Sigmoid colon (tissue), 7 donors: ENCODE measurements around the gene ALG12. TPM values are rescaled to one million over a fixed set of nuclear protein-coding genes. Genes with fewer than 3 reads are reported as not detected.

Source experiments
- DNase-seq: peaks from one replicate; pipeline ENCODE4 v3.0.0-alpha.2; 2019
- H3K27ac ChIP-seq, 4 donors: fragments of 200-600 bp; sonication (generic); one replicate each; pipeline ENCODE4 v1.5.1; 2016 to 2019; ENCODE audit warnings: mild to moderate bottlenecking in 1 of 4
- H3K27me3 ChIP-seq, 3 donors: fragments of 200-600 bp; sonication (generic); one replicate each; pipeline ENCODE4 v1.5.1; 2019; ENCODE audit warnings: mild to moderate bottlenecking in 1 of 3
- H3K36me3 ChIP-seq, 4 donors: fragments of 200-600 bp; sonication (generic); one replicate each; pipeline ENCODE4 v1.5.1; 2016 to 2019
- H3K4me1 ChIP-seq, 4 donors: fragments of 200-600 bp; sonication (generic); one replicate each; pipeline ENCODE4 v1.5.1; 2017 to 2019
- H3K4me3 ChIP-seq, 4 donors: fragments of 200-600 bp; sonication (generic); one replicate each; pipeline ENCODE4 v1.5.1; 2017 to 2019; ENCODE audit warnings: mild to moderate bottlenecking in 2 of 4, moderate library complexity in 1 of 4
- H3K9me3 ChIP-seq, 4 donors: fragments of 200-600 bp in 3 of 4; sonication (generic) in 3 of 4; one replicate each; pipeline versions ENCODE4 v1.5.1 to v1.6.1; 2013 to 2019
- CTCF ChIP-seq, 4 experiments: fragments of 450-650 bp in 3 of 4; fragments of 200-600 bp in 1 of 4; IDR thresholded peaks; one replicate each; pipeline ENCODE4 v1.5.1; 2016 to 2019; ENCODE audit warnings: antibody characterized with exemption in 4 of 4, mild to moderate bottlenecking in 3 of 4, moderate library complexity in 2 of 4
- EP300 ChIP-seq, 4 donors: sonication (generic); formaldehyde crosslinking; IDR thresholded peaks; one replicate each; pipeline ENCODE4 v1.6.1; 2017; ENCODE audit warnings: antibody characterized with exemption in 4 of 4
- POLR2A ChIP-seq, 2 donors: fragments of 450-650 bp; IDR thresholded peaks; one replicate each; pipeline ENCODE4 v1.6.1; 2016; ENCODE audit warnings: antibody characterized with exemption in 2 of 2, mild to moderate bottlenecking in 2 of 2, moderate library complexity in 2 of 2
- POLR2AphosphoS5 ChIP-seq, 4 donors: sonication (generic); formaldehyde crosslinking; IDR thresholded peaks; one replicate each; pipeline ENCODE4 v1.6.1; 2017; ENCODE audit warnings: antibody characterized with exemption in 4 of 4
- WGBS, 2 donors: extraction: QIAGEN DNeasy Blood & Tissue Kit; methylation state at CpG; one replicate each; pipeline ENCODE4 v1.1.7; 2013; 5-methylcytosine and 5-hydroxymethylcytosine counted together
- intact Hi-C: fragments of 100-400 bp; cut with DNase I; formaldehyde crosslinking; loops from one replicate; pipeline ENCODE4 v1.15.1; 2023
- polyA plus RNA-seq, 3 donors: library from polyadenylated mRNA; stranded (reverse); fragments of 200-250 nt; gene quantifications; one replicate each; pipeline ENCODE4 v1.2.3, GENCODE V29; 2013
- total RNA-seq, 4 donors: library from RNA; depleted of rRNA; stranded (reverse); fragments of >200 nt; gene quantifications; one replicate each; pipeline ENCODE4 v1.1.0, GENCODE V29; 2016
- donor health status: healthy with polysubstance abuse.
- donor health status: Bipolar disorder and iron deficiency.
- donor health status: healthy.

ALG12 gene
- total and polyA plus RNA-seq, 7 donors: 1.8 to 23.9 (median 14.4) TPM

GRCh38 chr22:49884075-49884474, 34.2 kb downstream of the ALG12 start:
- Histone ChIP-seq H3K4me1 (no peaks in the 10 kb centered on the region), H3K9me3 (no peaks in the 10 kb centered on the region), H3K27ac (no peak overlapping the region), H3K27me3 (no peaks in the 10 kb centered on the region), H3K36me3 (peaks cover 0 to 35% (median 20%) of the 10 kb centered on the region in 4 donors), H3K4me3 (no peak overlapping the region)
- DNase-seq: no peak
- WGBS, 2 donors: 97% methylated on average over 20 of the region's 20 CpGs
- TF ChIP-seq EP300 (IDR thresholded peaks at IDR 0.05) (no peak), POLR2AphosphoS5 (IDR thresholded peaks at IDR 0.05) (no peak), CTCF (IDR thresholded peaks at IDR 0.05) (no peak), POLR2A (IDR thresholded peaks at IDR 0.05) (no peak)
- intact Hi-C loops: no loop called here

GRCh38 chr22:49883294-49883640, 35.0 kb downstream of the ALG12 start:
- no peaks in the 10 kb centered on the region for H3K27me3 ChIP-seq
- H3K9me3 ChIP-seq: no peaks in the 10 kb centered on the region
- peaks cover 0 to 29% (median 20%) of the 10 kb centered on the region in 4 donors for H3K36me3 ChIP-seq
- TF ChIP-seq POLR2AphosphoS5 (IDR thresholded peaks at IDR 0.05): no peak
- H3K27ac ChIP-seq: no peak overlapping the region
- 95 to 97% methylated on average over 4 of the region's 4 CpGs for WGBS, 2 donors
- intact Hi-C loops: no loop called here
- DNase-seq: no peak
- no peaks in the 10 kb centered on the region for H3K4me1 ChIP-seq
- H3K4me3 ChIP-seq: no peak overlapping the region

- no peak overlapping the region for H3K27ac ChIP-seq
- H3K36me3 ChIP-seq: peaks cover 0 to 29% (median 20%) of the 10 kb centered on the region in 4 donors
- H3K27me3 ChIP-seq: no peaks in the 10 kb centered on the region
- no peaks in the 10 kb centered on the region for H3K9me3 ChIP-seq
- no peaks in the 10 kb centered on the region for H3K4me1 ChIP-seq
- WGBS, 2 donors: 89 to 91% methylated on average over 21 of the region's 21 CpGs
- TF ChIP-seq EP300 (IDR thresholded peaks at IDR 0.05) (no peak), POLR2A (IDR thresholded peaks at IDR 0.05) (no peak), CTCF (IDR thresholded peaks at IDR 0.05) (no peak), POLR2AphosphoS5 (IDR thresholded peaks at IDR 0.05) (no peak)
- DNase-seq: no peak
- H3K4me3 ChIP-seq: no peak overlapping the region
- intact Hi-C loops: no loop called here
These were observed 35.5 kb downstream of the ALG12 start for GRCh38 chr22:49882519-49883293.

GRCh38 chr22:49881856-49882255, 36.4 kb downstream of the ALG12 start:
- H3K4me1 ChIP-seq: no peaks in the 10 kb centered on the region
- DNase-seq: no peak
- no peak for TF ChIP-seq POLR2AphosphoS5 (IDR thresholded peaks at IDR 0.05)
- no peak for TF ChIP-seq EP300 (IDR thresholded peaks at IDR 0.05)
- TF ChIP-seq POLR2A (IDR thresholded peaks at IDR 0.05): no peak
- no peak for TF ChIP-seq CTCF (IDR thresholded peaks at IDR 0.05)
- 95 to 96% methylated on average over 2 of the region's 2 CpGs for WGBS, 2 donors
- no peak overlapping the region for H3K4me3 ChIP-seq
- H3K27ac ChIP-seq: no peak overlapping the region
- H3K9me3 ChIP-seq: no peaks in the 10 kb centered on the region
- H3K27me3 ChIP-seq: no peaks in the 10 kb centered on the region
- H3K36me3 ChIP-seq: peaks cover 0 to 22% (median 18%) of the 10 kb centered on the region in 4 donors
- intact Hi-C loops: no loop called here

- no peak for TF ChIP-seq POLR2AphosphoS5 (IDR thresholded peaks at IDR 0.05)
- TF ChIP-seq CTCF (IDR thresholded peaks at IDR 0.05): no peak
- no peak for TF ChIP-seq POLR2A (IDR thresholded peaks at IDR 0.05)
- no peak for TF ChIP-seq EP300 (IDR thresholded peaks at IDR 0.05)
- Histone ChIP-seq H3K4me1 (no peaks in the 10 kb centered on the region), H3K36me3 (peaks cover 0 to 11% (median 5%) of the 10 kb centered on the region in 4 donors), H3K27ac (no peak overlapping the region), H3K4me3 (no peak overlapping the region), H3K9me3 (no peaks in the 10 kb centered on the region), H3K27me3 (no peaks in the 10 kb centered on the region)
- no peak for DNase-seq
- WGBS, 2 donors: 70 to 87% methylated on average over 20 of the region's 20 CpGs
- intact Hi-C loops: no loop called here
These were observed 38.0 kb downstream of the ALG12 start for GRCh38 chr22:49880281-49880680.
